DMS53 treated with DMSO at 0.1 percent for 48 hours (cell line): ENCODE measurements around the gene RPS6KA2.

Experiments
- DNase-seq: peaks from one replicate; lab custom pipeline; 2025; ENCODE audit not compliant: unreplicated experiment; lab: John Stamatoyannopoulos, UW

RPS6KA2 gene

DNA sequence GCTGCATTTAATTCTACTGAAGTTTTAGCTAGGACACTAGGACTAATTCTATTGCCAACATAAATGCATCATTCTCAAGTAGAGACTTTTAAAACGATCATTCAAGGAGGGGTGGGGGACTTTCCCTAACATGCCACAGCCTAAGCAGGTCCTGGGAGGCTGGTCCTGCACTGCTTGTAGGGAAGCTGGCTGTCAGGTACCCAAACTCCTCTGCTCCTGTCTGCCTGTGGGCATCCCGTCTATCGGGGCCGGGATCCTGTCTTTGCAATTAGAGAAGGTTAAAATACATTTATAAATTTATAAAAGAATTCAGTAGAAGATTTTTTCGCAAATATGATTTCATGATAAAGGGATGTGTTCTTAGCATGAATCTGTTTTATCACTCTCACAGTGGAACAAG, 192.7 kb downstream of the RPS6KA2 start:
- DNase-seq: no peak

DNA sequence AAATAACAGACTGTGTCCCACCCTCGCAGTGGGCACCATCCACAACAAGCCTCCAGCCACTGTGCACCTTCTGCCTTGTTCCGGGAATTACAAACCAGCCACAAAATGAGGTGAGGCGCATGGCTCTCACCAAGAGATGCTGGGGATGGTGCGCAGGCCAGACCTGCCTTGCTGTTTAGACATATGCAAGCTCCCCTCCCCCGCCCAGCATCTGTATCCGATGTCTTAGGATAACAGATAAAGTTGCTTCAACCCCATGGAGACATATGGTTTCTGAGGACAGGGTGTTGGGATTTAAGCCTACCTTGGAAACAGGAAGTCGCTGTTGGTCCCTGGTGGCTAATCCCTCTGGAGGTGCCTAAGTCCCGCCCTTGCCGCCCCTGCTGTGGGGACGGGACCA, 194.0 kb downstream of the RPS6KA2 start:
- DNase-seq: no peak

GRCh38 chr6:166430269-166430668, 196.8 kb downstream of the RPS6KA2 start:
- no peak for DNase-seq

DNA sequence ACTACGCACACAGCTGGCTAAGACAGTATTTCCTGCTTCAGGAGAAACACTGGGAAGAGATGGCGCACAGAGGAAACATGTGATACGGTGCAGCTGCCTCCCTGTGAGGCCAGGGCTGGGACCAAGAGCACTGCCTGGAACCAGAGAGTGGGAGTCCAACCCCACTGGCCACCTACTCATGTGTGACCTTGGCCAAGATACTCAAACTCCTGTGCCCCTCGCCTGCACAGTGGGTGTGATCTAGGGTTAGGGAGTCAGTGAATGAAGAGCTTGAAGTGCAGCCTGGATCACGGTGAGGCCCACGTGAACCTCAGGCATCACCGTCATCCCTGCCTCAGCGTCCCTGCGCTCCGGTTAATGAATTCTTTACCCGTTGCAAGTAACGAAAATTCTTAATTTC, 202.6 kb downstream of the RPS6KA2 start:
- no peak for DNase-seq

- DNase-seq: no peak
These were observed 203.3 kb downstream of the RPS6KA2 start for GRCh38 chr6:166423781-166424180.

GRCh38 chr6:166423051-166423745, 203.9 kb downstream of the RPS6KA2 start:
- DNase-seq: no peak

DNA sequence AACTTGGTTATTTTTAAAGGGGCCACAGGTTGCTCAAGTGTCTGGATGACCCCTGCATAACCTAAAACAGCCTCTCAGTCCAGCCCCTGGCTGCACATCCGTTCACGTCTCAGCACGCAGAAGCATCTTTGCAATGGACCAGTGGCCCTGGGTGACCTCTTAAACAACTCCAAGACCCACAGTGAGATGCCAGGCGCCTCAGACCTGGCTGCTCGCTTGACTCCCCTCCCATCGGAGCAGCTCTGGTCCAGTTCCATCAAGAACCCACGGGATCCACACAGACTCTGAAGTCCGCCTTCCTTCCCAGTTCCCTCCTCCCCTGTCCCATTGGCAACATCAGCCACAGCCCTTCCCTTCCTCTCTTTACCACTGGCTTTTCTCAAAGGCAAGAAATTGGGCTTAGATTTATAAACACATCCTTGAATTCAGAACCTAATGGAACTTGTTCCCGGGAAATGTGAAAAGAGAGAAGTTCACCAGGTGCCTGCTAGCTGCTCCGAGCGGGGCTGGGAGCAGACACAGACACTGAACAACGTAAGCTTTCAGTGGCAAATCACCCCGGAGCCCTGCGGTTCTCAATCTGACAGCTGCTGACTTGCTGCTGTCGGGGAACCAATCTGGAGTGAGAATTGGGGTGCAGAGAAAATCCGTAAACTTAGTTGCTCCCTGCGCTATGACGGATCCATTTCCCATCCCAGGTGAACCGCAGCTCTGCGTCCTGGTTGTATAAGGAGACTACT, 204.7 kb downstream of the RPS6KA2 start:
- DNase-seq: no peak

DNA sequence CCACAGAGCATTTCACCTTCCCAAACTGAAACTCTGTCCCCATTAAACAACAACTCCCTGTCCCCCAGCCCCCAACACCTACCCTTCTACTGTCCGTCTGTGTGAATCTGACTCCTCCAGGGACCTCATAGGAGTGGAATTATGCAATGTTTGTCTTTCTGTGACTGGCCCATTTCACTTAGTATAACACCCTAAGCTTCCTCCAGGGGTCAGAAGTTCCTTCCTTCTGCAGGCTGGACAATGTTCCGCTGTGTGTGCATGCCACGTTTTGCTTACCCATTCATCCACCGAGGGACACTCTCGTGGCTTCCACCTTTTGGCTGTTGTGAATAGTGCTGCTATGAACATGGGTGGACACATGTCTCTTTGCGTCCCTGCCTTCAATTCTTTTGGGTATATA, 206.7 kb downstream of the RPS6KA2 start:
- DNase-seq: no peak

DNA sequence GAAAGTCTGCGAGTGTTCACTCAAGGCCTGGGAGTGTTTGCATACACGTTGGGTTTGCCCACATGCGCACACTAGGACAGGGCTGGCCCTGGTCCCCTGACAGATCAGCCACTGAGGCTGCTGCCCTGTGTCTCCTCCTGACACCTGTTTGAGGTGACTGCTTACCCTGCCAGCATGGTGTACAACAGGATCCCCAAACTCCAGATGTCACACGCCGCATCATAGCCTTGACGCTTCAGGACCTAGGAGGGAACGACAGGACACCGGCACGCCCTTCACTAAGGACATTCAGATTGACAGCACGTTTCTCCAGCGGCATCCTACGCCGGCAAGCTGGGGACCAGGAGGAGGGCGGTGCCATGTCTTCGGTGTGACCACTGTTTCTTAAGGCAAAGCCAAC, 207.3 kb downstream of the RPS6KA2 start:
- no peak for DNase-seq

DNA sequence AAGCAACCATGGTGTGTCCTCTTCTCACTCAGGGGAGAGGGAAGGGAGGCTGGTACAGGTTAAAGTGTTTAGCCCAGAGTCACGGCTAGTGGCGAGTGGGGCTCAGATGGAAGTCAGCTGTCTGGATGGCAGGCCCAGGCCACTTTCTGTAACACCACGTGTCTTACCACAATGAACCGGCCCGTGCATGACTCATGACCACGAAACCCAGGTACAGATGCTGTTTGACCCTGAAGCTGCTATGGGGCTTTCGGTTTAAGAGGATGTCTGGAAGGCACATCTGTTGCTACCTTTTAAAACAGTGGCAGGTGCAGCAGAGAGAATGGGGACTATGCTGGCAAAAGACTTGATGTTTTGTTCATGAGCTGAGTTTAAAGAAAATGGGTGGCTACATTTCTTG, 207.8 kb downstream of the RPS6KA2 start:
- no peak for DNase-seq

GRCh38 chr6:166418691-166419143, 208.3 kb downstream of the RPS6KA2 start:
- DNase-seq: no peak

- DNase-seq: no peak
These were observed 209.8 kb downstream of the RPS6KA2 start for GRCh38 chr6:166417285-166417691.

- no peak for DNase-seq
These were observed 211.2 kb downstream of the RPS6KA2 start for GRCh38 chr6:166415833-166416347.

- no peak for DNase-seq
These were observed 211.7 kb downstream of the RPS6KA2 start for GRCh38 chr6:166415306-166415705.

DNA sequence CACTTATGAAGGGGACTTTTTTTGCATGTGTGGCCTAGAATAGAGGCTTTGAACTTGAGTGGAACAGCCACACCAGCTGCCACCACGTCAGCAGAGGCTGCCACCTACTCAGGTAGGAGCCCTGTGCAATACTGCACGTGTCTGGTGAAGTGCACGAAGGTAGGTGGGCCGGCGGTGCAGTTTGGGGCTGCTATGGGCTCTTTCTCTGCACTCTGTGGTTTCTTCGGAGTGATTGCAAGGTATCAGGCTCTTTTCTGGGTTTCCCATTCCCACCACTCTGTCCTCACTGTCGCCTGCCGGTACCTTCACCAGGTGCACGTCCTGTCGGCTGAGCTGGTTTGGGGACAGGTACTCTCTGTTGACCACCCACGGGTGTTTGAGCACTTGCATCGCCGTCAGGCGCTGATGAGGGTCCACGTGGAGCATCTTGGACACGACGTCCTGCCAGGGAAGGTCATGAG, 213.5 kb downstream of the RPS6KA2 start:
- DNase-seq: no peak

GRCh38 chr6:166412911-166413384, 214.1 kb downstream of the RPS6KA2 start:
- no peak for DNase-seq

DNA sequence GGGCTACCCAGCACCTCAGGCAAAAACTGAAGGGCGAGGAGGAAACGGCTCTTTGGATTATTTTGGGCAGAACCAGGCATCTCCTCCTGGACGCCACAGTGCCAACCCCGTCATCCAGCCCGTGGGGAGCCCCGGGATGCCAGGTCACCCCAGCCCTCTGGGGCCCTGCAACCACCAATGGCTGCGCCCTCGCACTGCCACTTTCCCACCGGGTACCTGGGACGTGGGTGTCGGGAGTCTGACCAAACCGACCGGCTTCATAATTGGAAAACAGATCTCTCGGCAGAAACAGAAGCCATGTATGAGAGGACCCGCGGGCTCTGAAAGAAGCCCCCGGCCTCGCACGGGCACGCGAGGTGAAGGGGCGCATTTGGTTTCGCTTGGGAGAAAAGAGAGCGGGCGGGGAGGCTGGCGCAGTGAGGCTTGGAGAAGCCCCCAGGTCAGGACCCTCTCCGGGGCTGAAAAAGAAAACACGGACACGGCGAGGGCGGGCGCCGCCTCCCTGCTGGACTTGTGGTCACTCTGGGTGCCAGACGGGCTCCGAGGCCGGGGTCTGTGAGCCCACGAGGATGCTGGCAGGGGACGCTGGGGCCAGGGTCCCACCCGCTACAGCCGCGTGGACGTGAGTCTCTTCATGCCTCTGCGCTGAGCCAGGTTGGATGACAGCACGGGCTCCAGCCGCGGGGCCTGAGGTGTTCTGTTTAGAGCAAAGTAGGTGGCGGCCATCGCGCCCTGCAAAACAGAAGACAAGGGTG, 214.7 kb downstream of the RPS6KA2 start:
- DNase-seq: no peak

GRCh38 chr6:166411721-166412151, 215.3 kb downstream of the RPS6KA2 start:
- DNase-seq: no peak

DNA sequence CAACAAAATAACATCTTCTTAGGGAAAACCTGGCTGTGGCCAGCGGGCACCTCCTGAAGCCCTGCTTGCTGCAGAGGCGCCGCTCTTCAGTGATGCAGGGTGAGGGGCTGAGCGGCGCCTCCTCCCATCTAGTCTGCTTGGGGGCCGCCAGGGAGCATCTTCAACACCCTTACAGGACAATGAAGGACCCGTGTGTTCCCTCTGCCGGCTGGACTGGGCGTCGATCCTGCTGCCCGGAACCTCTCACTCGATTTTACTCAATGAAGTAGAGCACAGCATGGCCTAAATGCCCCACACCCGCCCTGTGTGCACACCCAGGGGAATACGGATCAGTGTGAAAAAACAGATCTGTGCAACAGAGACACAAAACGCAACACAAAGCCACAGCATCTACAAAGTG, 215.8 kb downstream of the RPS6KA2 start:
- DNase-seq: no peak

GRCh38 chr6:166410426-166410935, 216.6 kb downstream of the RPS6KA2 start:
- no peak for DNase-seq
